NCI-H128 (cell line): ENCODE results near the gene NEK10.

Experiments
- DNase-seq: peaks from one replicate; lab custom pipeline; 2025; ENCODE audit not compliant: unreplicated experiment; lab: John Stamatoyannopoulos, UW

NEK10 gene

GRCh38 chr3:27239951-27240350 is 129.2 kb downstream of the NEK10 start:
- no peak for DNase-seq

- DNase-seq, result no peak
Measured at GRCh38 chr3:27228805-27229204, 140.4 kb downstream of the NEK10 start.

- no peak for DNase-seq
Measured at GRCh38 chr3:27224197-27224596, 145.0 kb downstream of the NEK10 start.

- DNase-seq, result no peak
Measured at GRCh38 chr3:27221264-27221932, 147.8 kb downstream of the NEK10 start.

GRCh38 chr3:27220166-27220565 is 149.0 kb downstream of the NEK10 start:
- no peak for DNase-seq

- DNase-seq, result no peak
Measured at GRCh38 chr3:27219127-27219845, 149.9 kb downstream of the NEK10 start.

GRCh38 chr3:27216955-27217552 is 152.1 kb downstream of the NEK10 start:
- DNase-seq, result no peak

GRCh38 chr3:27216295-27216855 is 152.8 kb downstream of the NEK10 start:
- DNase-seq, result no peak

GRCh38 chr3:27213450-27213849 is 155.7 kb downstream of the NEK10 start:
- no peak for DNase-seq

- DNase-seq, result no peak
Measured at GRCh38 chr3:27209617-27210264, 159.4 kb downstream of the NEK10 start.

- no peak for DNase-seq
Measured at GRCh38 chr3:27208961-27209616, 160.1 kb downstream of the NEK10 start.

GRCh38 chr3:27202959-27203358 is 166.2 kb downstream of the NEK10 start:
- no peak for DNase-seq

- DNase-seq, result no peak
Measured at GRCh38 chr3:27201492-27201891, 167.7 kb downstream of the NEK10 start.

GRCh38 chr3:27200721-27201489 is 168.3 kb downstream of the NEK10 start:
- no peak for DNase-seq

GRCh38 chr3:27194861-27195483 is 174.2 kb downstream of the NEK10 start:
- DNase-seq, result no peak

GRCh38 chr3:27193056-27193455 is 176.1 kb downstream of the NEK10 start:
- no peak for DNase-seq

- DNase-seq, result no peak
Measured at GRCh38 chr3:27186013-27186412, 183.2 kb downstream of the NEK10 start.

GRCh38 chr3:27185231-27185989 is 183.8 kb downstream of the NEK10 start:
- DNase-seq, result no peak

GRCh38 chr3:27184261-27184660 is 184.9 kb downstream of the NEK10 start:
- DNase-seq, result no peak
